K562 (cell line): Measurements from ENCODE around the gene CDC45. TPM values are rescaled to one million over a fixed set of nuclear protein-coding genes. Genes with fewer than 3 reads are reported as not detected.

Source experiments
- ARID2 ChIP-seq: fragments of 450-650 bp; IDR thresholded peaks from 2 replicates; pipeline ENCODE4 v1.6.1; 2017; ENCODE audit warnings: antibody characterized with exemption, mild to moderate bottlenecking
- CREBBP ChIP-seq: IDR thresholded peaks from one replicate; pipeline ENCODE4 v1.6.1; 2012; ENCODE audit warnings: low read depth, mild to moderate bottlenecking, control low read depth, inconsistent platforms, low read length
- HEY1 ChIP-seq: fragments of 250-450 bp; sonication (Bioruptor Pico); IDR thresholded peaks from 2 replicates; pipeline ENCODE4 v1.5.0; 2020; ENCODE audit warnings: mild to moderate bottlenecking, moderate library complexity, borderline replicate concordance
- HNRNPL ChIP-seq: fragments of 200-400 bp; formaldehyde crosslinking; IDR thresholded peaks from 2 replicates; pipeline ENCODE4 v1.6.1; 2017; ENCODE audit warnings: low read depth, mild to moderate bottlenecking, low read length
- NEUROD1 ChIP-seq: fragments of 150-350 bp; IDR thresholded peaks from 2 replicates; pipeline ENCODE4 v1.6.1; 2014; ENCODE audit warnings: borderline replicate concordance, low read length, low read depth; ENCODE audit not compliant: partially characterized antibody
- NFXL1 ChIP-seq: fragments of 450-650 bp; formaldehyde crosslinking; IDR thresholded peaks from 2 replicates; pipeline ENCODE4 v1.4.0; 2021; ENCODE audit warnings: mild to moderate bottlenecking
- PHTF2 ChIP-seq: fragments of 250-450 bp; sonication (Bioruptor Pico); IDR thresholded peaks from 2 replicates; pipeline ENCODE4 v1.5.0; 2021; ENCODE audit warnings: mild to moderate bottlenecking
- POLR2AphosphoS2 ChIP-seq: IDR thresholded peaks from 2 replicates; pipeline ENCODE4 v1.6.1; 2012; ENCODE audit warnings: low read length, improper control_type of control experiment
- YY1 ChIP-seq, 3 experiments: IDR thresholded peaks; 2 replicates each; pipeline ENCODE4 v1.6.1; 2011; ENCODE audit warnings: low read length in 2 of 3, mild to moderate bottlenecking in 2 of 3, moderate library complexity in 2 of 3, borderline replicate concordance in 1 of 3, control low read depth in 1 of 3, low read depth in 1 of 3; ENCODE audit not compliant: insufficient read depth in 3 of 3, insufficient replicate concordance in 2 of 3, control insufficient read depth in 1 of 3, insufficient read length in 1 of 3; ENCODE audit errors: extremely low read depth in 1 of 3
- ZBED1 ChIP-seq: IDR thresholded peaks from 2 replicates; pipeline ENCODE4 v1.6.1; 2014
- ZNF274 ChIP-seq: IDR thresholded peaks from 2 replicates; pipeline ENCODE4 v1.6.1; 2011; ENCODE audit warnings: low read depth, mild to moderate bottlenecking, low read length, moderate library complexity, borderline replicate concordance
- ZNF695 ChIP-seq: fragments of 450-650 bp; formaldehyde crosslinking; IDR thresholded peaks from 2 replicates; pipeline ENCODE4 v1.4.0; 2020; ENCODE audit warnings: mild to moderate bottlenecking, moderate library complexity
- polyA plus RNA-seq, 8 experiments: library from polyadenylated mRNA; depleted of rRNA in 4 of 8; stranded (reverse) in 5 of 8; unstranded in 3 of 8; fragments of >200 nt; fragmentation: Nextera tagmentation in 2 of 8; fragmentation: Illumina TruSeq in 1 of 8; extraction: Ambion mirVana in 2 of 8; extraction: Trizol in 1 of 8; gene quantifications; 2 replicates each; pipeline versions ENCODE4 v1.2.1 to v1.2.3, GENCODE V29; 2011 to 2014; ENCODE audit warnings: inconsistent platforms in 1 of 8, missing spikeins in 1 of 8
- total RNA-seq, 7 experiments: library from RNA; depleted of rRNA in 6 of 7; stranded (reverse); fragments of >200 nt in 6 of 7; fragmentation: Illumina TruSeq in 2 of 7; extraction: Trizol in 2 of 7; gene quantifications; 2 replicates each; pipeline versions ENCODE4 v1.2.1 to v1.2.3, GENCODE V29; 2011 to 2021; ENCODE audit warnings: low replicate concordance in 1 of 7
- TF ChIP-seq, protein P1 (sequence below): fragments of 450-650 bp; formaldehyde crosslinking; IDR thresholded peaks from 2 replicates; pipeline ENCODE4 v1.4.0; 2020; ENCODE audit warnings: mild to moderate bottlenecking, moderate library complexity
- TF ChIP-seq, protein P2 (sequence below): fragments of 250-450 bp; sonication (Bioruptor Pico); IDR thresholded peaks from 2 replicates; pipeline ENCODE4 v1.5.0; 2021; ENCODE audit warnings: mild to moderate bottlenecking, borderline replicate concordance
- TF ChIP-seq, protein P3 (sequence below): fragments of 450-650 bp; IDR thresholded peaks from 2 replicates; pipeline ENCODE4 v1.7.1; 2018; ENCODE audit warnings: mild to moderate bottlenecking, low read depth; ENCODE audit not compliant: partially characterized antibody
- TF ChIP-seq, protein P4 (sequence below): fragments of 250-450 bp; sonication (Bioruptor Pico); IDR thresholded peaks from 2 replicates; pipeline ENCODE4 v1.4.0; 2020; ENCODE audit warnings: mild to moderate bottlenecking, moderate library complexity, borderline replicate concordance

CDC45 gene
- total and polyA plus RNA-seq, 9 of the 15 experiments (the other 6 are each of a cell fraction or from before 2014, with no cell fraction given) = 251 to 580 (median 410) TPM

DNA sequence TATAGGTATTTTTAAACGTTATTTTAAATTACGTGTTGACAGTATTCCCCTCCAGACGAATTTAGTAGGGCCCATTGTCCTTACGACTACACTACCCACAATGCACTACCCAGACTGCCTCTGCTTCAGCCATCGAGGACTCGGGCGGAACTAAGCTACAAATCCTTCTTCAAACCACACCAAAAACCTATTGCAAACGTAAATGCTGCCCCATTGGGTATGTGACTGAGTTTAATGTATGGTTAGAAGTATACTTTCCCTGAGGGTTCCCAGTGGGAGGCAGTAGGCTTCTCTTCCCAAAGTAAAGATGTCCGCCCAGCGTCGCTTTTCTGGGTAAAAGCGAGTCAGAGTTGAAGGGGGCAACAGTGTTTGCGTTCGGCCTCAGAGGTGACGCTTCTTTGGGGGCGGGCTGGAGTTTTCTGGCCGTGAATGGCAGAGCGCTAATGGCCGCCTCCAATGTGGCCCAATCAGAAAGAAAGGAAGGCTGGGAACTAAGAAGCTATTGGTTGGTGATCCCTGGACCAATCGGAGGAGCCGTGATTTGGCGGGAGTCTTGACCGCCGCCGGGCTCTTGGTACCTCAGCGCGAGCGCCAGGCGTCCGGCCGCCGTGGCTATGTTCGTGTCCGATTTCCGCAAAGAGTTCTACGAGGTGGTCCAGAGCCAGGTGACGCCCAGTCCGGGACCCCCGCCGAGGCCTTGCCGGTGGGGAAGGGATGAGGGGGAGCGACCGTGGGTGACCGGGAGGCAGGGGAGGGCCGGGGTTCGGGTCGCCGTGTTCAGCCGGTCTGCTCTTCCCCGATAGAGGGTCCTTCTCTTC is at the start of gene CDC45 (continued):
- TF ChIP-seq ARID2 = no peak
- TF ChIP-seq, protein P1, sequence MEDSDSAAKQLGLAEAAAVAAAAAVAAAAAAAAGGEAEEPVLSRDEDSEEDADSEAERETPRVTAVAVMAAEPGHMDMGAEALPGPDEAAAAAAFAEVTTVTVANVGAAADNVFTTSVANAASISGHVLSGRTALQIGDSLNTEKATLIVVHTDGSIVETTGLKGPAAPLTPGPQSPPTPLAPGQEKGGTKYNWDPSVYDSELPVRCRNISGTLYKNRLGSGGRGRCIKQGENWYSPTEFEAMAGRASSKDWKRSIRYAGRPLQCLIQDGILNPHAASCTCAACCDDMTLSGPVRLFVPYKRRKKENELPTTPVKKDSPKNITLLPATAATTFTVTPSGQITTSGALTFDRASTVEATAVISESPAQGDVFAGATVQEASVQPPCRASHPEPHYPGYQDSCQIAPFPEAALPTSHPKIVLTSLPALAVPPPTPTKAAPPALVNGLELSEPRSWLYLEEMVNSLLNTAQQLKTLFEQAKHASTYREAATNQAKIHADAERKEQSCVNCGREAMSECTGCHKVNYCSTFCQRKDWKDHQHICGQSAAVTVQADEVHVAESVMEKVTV = peak; percentile 71
- peak in 1 of 3 experiments; percentile 99 for TF ChIP-seq YY1 (IDR thresholded peaks at IDR 0.05; ENCODE audit: borderline replicate concordance in 1 of 3, control insufficient read depth in 1 of 3, extremely low read depth in 1 of 3, insufficient read depth in 3 of 3, insufficient read length in 1 of 3, insufficient replicate concordance in 2 of 3, low read depth in 1 of 3, low read length in 2 of 3)
- TF ChIP-seq, protein P2, sequence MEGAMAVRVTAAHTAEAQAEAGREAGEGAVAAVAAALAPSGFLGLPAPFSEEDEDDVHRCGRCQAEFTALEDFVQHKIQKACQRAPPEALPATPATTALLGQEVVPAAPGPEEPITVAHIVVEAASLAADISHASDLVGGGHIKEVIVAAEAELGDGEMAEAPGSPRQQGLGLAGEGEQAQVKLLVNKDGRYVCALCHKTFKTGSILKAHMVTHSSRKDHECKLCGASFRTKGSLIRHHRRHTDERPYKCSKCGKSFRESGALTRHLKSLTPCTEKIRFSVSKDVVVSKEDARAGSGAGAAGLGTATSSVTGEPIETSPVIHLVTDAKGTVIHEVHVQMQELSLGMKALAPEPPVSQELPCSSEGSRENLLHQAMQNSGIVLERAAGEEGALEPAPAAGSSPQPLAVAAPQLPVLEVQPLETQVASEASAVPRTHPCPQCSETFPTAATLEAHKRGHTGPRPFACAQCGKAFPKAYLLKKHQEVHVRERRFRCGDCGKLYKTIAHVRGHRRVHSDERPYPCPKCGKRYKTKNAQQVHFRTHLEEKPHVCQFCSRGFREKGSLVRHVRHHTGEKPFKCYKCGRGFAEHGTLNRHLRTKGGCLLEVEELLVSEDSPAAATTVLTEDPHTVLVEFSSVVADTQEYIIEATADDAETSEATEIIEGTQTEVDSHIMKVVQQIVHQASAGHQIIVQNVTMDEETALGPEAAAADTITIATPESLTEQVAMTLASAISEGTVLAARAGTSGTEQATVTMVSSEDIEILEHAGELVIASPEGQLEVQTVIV (CRISPR knock-in tag) = no peak
- TF ChIP-seq PHTF2 = peak; percentile 82; the same call in 1 of the 2 replicates
- no peak for TF ChIP-seq ZNF274
- TF ChIP-seq, protein P3, sequence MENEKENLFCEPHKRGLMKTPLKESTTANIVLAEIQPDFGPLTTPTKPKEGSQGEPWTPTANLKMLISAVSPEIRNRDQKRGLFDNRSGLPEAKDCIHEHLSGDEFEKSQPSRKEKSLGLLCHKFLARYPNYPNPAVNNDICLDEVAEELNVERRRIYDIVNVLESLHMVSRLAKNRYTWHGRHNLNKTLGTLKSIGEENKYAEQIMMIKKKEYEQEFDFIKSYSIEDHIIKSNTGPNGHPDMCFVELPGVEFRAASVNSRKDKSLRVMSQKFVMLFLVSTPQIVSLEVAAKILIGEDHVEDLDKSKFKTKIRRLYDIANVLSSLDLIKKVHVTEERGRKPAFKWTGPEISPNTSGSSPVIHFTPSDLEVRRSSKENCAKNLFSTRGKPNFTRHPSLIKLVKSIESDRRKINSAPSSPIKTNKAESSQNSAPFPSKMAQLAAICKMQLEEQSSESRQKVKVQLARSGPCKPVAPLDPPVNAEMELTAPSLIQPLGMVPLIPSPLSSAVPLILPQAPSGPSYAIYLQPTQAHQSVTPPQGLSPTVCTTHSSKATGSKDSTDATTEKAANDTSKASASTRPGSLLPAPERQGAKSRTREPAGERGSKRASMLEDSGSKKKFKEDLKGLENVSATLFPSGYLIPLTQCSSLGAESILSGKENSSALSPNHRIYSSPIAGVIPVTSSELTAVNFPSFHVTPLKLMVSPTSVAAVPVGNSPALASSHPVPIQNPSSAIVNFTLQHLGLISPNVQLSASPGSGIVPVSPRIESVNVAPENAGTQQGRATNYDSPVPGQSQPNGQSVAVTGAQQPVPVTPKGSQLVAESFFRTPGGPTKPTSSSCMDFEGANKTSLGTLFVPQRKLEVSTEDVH = no peak
- peak; percentile 90 for TF ChIP-seq CREBBP
- peak; percentile 91 for TF ChIP-seq ZNF695 (CRISPR knock-in tag)
- peak; percentile 85; the same call in 1 of the 2 replicates for TF ChIP-seq HEY1 (CRISPR knock-in tag)
- TF ChIP-seq POLR2AphosphoS2 = peak; percentile 81; the same call in 1 of the 2 replicates
- no peak for TF ChIP-seq ZBED1
- TF ChIP-seq NFXL1 (CRISPR knock-in tag) = peak; percentile 95
- TF ChIP-seq NEUROD1 = no peak
- TF ChIP-seq, protein P4, sequence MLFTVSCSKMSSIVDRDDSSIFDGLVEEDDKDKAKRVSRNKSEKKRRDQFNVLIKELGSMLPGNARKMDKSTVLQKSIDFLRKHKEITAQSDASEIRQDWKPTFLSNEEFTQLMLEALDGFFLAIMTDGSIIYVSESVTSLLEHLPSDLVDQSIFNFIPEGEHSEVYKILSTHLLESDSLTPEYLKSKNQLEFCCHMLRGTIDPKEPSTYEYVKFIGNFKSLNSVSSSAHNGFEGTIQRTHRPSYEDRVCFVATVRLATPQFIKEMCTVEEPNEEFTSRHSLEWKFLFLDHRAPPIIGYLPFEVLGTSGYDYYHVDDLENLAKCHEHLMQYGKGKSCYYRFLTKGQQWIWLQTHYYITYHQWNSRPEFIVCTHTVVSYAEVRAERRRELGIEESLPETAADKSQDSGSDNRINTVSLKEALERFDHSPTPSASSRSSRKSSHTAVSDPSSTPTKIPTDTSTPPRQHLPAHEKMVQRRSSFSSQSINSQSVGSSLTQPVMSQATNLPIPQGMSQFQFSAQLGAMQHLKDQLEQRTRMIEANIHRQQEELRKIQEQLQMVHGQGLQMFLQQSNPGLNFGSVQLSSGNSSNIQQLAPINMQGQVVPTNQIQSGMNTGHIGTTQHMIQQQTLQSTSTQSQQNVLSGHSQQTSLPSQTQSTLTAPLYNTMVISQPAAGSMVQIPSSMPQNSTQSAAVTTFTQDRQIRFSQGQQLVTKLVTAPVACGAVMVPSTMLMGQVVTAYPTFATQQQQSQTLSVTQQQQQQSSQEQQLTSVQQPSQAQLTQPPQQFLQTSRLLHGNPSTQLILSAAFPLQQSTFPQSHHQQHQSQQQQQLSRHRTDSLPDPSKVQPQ (CRISPR knock-in tag) = peak; percentile 90; the same call in 1 of the 2 replicates
- TF ChIP-seq HNRNPL = 0 out of 2 replicates have a peak, but pooled peaks have one; percentile 48
